Cerebellar nuclear complex (tissue), 1 donor: ENCODE data around the gene PSMB4.
"Not testable (repeated sequence)": the region's sequence is repeated elsewhere in the genome, so short reads cannot be mapped to it uniquely, and the experiment has no call there.

Experiments used
- DNase-seq, 2 experiments: peaks; one replicate each; lab custom pipeline; 2025; lab: John Stamatoyannopoulos, UW

The PSMB4 gene

DNA sequence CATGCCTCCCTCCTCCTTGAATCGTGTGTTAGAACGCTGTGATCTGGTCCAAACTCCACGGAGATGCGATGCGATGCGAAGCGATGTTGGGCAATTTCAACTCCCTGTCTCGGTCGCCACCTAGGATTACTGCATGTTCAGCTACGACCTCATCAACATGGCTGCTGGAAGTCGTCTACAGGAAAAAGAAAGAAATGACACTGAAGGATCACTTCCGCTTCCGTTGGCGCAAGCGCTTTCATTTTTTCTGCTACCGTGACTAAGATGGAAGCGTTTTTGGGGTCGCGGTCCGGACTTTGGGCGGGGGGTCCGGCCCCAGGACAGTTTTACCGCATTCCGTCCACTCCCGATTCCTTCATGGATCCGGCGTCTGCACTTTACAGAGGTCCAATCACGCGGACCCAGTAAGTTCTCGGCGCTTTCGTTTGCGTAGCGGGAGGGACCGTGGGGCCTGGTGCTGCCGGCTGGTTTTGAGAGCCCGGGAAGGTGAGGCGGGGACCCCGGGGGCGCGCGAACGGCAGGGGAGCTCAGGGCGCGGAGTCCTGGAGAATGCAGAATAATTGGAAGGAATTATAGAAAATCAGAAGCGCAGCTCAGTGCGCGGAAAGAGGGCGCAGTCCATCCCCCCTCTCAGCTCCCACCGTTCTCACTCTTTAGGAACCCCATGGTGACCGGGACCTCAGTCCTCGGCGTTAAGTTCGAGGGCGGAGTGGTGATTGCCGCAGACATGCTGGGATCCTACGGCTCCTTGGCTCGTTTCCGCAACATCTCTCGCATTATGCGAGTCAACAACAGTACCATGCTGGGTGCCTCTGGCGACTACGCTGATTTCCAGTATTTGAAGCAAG, at the start of gene PSMB4:
Gene PSMB4 (plus strand): TSS at position 250 of the 848 bp plus-strand sequence. CDS start 15 bp downstream, at position 265.
- DNase-seq, result peak; percentile 25 to 73

GRCh38 chr1:151350323-151350722, 49.0 kb upstream of the PSMB4 start:
- DNase-seq, result not testable (repeated sequence)

- DNase-seq, result no peak
Observed at GRCh38 chr1:151352021-151352718, 47.2 kb upstream of the PSMB4 start.

GRCh38 chr1:151356696-151357095, 42.7 kb upstream of the PSMB4 start:
- no peak for DNase-seq

- no peak for DNase-seq
Observed at GRCh38 chr1:151361883-151362282, 37.5 kb upstream of the PSMB4 start.

GRCh38 chr1:151362308-151363155, 36.8 kb upstream of the PSMB4 start:
- DNase-seq, result no peak

GRCh38 chr1:151364996-151365395, 34.4 kb upstream of the PSMB4 start:
- no peak for DNase-seq

GRCh38 chr1:151367658-151368392, 31.5 kb upstream of the PSMB4 start:
- DNase-seq, result no peak

DNA sequence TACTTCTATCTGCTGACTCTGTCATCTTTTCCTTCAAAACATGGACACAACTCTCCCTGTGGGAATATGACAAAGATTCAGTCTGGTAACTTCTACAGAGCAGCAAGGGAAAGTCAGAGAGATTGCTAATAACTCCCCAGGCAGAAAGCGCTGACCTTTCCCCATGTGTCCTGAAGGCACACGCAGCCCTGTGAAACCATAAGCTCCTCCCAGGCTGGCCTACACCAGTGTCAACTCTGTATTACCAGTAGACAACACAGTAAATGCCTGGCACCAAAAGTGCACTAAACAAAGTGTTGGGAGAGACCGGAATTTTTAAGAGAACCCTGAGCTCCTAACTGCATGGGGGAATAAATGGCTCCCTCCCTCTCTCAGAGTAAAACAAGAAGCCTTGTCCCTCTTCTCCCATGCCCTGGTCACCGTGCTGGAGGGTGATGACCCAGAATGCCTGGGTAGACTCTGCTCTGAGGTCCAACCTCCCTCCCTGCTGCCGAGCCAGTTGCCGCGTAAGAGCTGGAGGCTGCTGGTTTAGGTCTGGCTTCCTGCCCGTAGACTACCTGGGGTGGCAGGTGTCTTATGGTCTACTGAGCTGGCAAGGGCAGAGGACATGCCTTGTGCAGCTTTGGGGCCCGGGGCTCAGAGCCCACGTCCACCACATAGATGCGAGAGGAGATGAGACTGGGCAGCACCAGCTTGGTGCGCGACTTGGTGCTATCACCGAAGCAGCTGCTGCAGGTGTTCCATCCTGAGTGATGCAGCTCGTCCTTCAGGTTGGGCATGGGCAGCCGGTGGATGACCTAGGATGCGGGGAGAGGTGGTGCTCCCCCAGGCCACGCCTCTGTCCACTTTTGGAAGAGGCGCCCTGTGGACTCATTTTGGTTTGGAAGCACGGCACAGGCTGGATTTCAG, 30.7 kb upstream of the PSMB4 start:
- DNase-seq, result no peak

GRCh38 chr1:151369302-151369610, 30.1 kb upstream of the PSMB4 start:
- DNase-seq, result no peak

GRCh38 chr1:151369621-151370048, 29.7 kb upstream of the PSMB4 start:
- no peak for DNase-seq

DNA sequence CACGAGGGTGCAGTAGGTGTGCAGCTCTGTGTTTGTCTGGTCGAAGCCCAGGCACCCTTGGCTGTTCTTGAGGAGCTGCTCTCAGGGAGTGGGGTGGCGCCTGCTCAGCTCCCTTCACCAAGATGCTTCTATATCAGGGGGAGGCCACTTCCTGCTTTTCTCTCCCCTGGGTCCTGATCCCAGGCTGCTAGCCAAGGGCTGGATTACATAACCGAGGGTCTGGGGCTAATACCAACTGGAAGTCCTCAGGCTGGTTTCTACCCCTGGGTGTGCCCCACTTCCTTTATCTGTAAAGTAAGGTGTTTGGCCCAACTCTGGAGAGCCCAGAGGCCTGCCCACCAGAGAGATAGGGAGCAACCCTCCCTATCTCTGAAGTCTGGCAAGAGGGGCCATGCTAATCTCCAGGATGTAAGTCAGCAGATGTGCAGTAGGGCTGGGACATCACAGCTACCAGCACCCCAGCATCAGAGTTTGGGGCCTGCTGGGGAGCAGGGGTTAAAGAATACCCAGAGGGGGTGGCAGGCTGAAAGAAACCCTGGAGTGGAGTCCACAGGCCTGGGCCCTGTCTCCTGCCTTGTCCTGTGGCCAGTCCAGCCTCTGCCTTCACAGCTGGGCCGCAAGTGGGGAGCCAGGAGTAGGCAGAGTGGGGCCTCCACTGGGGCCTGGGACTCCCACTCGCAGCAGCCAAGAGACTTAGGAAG, 29.0 kb upstream of the PSMB4 start:
- DNase-seq, result no peak

- no peak for DNase-seq
Observed at GRCh38 chr1:151371370-151372057, 27.9 kb upstream of the PSMB4 start.

- DNase-seq, result no peak
Observed at GRCh38 chr1:151372058-151372934, 27.1 kb upstream of the PSMB4 start, which contains the start of gene SELENBP1. Gene SELENBP1 (minus strand): TSS chr1:151372705. CDS start chr1:151372641, 64 bp downstream.

- no peak for DNase-seq
Observed at GRCh38 chr1:151373196-151373595, 26.2 kb upstream of the PSMB4 start.

DNA sequence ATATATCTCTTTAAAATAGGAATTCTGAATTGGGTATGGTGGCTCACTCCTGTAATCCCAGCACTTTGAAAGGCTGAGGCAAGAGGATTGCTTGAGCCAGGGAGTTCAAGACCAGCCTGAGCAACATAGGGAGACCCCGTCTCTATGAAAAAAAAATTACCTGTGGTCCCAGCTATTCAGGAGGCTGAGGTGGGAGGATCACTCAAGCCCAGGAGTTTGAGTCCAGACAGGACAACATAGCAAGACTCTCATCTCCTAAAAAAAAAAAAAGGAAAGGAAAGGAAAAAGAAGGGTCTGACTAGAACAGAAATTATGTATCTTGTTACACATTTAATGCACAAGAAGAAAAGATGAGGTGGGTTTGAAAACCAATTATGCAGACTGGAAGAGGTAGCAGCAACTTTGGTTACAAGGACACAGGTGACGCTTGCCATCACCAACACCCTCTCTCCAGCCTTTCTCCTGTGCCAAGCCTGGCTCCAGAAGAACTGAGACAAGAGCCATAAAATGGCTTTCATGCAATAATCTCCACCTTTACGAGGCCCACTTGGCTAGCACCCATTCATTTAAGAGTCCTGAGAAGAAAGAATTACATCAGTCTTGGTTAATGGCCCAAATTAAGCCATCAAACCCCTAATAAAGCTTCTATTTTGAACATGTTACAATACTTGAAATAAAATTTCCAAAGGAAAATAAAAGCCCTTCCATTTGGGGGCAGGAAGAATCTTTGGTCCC, 22.1 kb upstream of the PSMB4 start:
- no peak for DNase-seq

- DNase-seq, result no peak
Observed at GRCh38 chr1:151384584-151384983, 14.8 kb upstream of the PSMB4 start.

DNA sequence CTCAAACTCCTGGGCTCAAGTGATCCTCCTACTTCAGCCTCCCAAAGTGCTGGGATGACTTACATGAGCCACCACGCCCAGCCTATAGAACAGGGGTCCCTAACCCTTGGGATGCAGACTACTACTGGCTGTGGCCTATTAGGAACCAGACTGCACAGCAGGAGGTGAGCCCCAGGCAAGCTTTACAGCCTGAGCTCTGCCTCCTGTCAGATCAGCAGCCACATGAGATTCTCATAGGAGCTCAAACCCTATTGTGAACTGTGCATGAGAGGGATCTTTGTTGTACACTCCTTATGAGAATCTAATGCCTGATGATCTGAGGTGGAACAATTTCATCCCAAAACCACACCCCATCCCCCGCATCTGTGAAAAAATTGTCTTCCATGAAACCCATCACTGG, 13.4 kb upstream of the PSMB4 start:
- no peak for DNase-seq
